HCT116 (cell line): Measurements from ENCODE around the gene RPL13A.

Source experiments
- CEBPB ChIP-seq: IDR thresholded peaks from 2 replicates; pipeline ENCODE4 v1.6.1; 2012; ENCODE audit warnings: low read depth
- EGR1 ChIP-seq: IDR thresholded peaks from 2 replicates; pipeline ENCODE4 v1.6.1; 2012; ENCODE audit warnings: low read depth
- EZH2 ChIP-seq: fragments of 200-600 bp; sonication (generic); IDR thresholded peaks from 2 replicates; pipeline ENCODE4 v1.6.1; 2017; ENCODE audit warnings: antibody characterized with exemption, mixed run types
- POLR2A ChIP-seq: IDR thresholded peaks from 2 replicates; pipeline ENCODE4 v1.7.0; 2011; ENCODE audit warnings: borderline replicate concordance; ENCODE audit not compliant: insufficient read depth, insufficient read length; ENCODE audit errors: extremely low read depth
- TF ChIP-seq, protein P1 (sequence below), 3 experiments: fragments of 200-600 bp in 1 of 3; sonication (generic) in 1 of 3; IDR thresholded peaks in 2 of 3; conservative IDR thresholded peaks in 1 of 3; 2 replicates each; pipeline ENCODE4 v1.5.1; 2012 to 2017; ENCODE audit warnings: low read depth in 2 of 3, low read length in 2 of 3, antibody characterized with exemption in 1 of 3, borderline replicate concordance in 1 of 3, control low read depth in 1 of 3, mild to moderate bottlenecking in 1 of 3, mixed read lengths in 1 of 3, mixed run types in 1 of 3, moderate library complexity in 1 of 3; ENCODE audit not compliant: insufficient read depth in 1 of 3

DNA sequence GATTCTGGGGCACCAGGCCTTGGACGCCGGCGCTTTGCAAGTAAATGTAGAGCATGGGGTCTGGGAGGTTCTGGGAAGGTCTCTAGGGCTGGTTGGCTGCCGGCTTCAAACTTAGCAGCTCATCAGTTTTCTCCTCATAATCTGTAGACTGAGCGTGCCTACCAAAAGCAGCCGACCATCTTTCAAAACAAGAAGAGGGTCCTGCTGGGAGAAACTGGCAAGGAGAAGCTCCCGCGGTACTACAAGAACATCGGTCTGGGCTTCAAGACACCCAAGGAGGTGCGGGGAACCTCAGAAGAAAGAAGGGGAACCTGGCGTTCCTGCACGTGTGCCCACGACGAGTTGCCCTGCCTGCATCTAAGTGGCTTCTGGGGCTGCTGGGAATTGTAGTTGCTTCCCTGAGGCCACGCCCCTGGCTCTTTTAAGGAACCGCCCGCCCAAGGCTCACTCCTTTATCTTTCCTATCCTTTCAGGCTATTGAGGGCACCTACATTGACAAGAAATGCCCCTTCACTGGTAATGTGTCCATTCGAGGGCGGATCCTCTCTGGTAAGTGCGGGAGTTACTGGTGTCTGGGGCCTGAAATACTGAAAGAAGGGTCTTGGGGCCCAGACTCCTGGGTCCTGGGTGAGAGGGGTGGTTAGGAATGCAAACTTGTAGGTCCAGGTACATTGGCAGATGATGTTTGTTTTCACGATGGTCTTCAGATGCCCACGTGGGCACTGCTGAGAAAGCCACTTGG is 9.8 kb downstream of the RPL13A start:
- TF ChIP-seq CEBPB: no peak
- TF ChIP-seq, protein P1, sequence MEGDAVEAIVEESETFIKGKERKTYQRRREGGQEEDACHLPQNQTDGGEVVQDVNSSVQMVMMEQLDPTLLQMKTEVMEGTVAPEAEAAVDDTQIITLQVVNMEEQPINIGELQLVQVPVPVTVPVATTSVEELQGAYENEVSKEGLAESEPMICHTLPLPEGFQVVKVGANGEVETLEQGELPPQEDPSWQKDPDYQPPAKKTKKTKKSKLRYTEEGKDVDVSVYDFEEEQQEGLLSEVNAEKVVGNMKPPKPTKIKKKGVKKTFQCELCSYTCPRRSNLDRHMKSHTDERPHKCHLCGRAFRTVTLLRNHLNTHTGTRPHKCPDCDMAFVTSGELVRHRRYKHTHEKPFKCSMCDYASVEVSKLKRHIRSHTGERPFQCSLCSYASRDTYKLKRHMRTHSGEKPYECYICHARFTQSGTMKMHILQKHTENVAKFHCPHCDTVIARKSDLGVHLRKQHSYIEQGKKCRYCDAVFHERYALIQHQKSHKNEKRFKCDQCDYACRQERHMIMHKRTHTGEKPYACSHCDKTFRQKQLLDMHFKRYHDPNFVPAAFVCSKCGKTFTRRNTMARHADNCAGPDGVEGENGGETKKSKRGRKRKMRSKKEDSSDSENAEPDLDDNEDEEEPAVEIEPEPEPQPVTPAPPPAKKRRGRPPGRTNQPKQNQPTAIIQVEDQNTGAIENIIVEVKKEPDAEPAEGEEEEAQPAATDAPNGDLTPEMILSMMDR (IDR thresholded peaks at IDR 0.05 in 2 of 3, conservative IDR thresholded peaks at IDR 0.05 in 1 of 3; ENCODE audit: borderline replicate concordance in 1 of 3, insufficient read depth in 1 of 3, low read depth in 2 of 3, low read length in 2 of 3): no peak
- no peak for TF ChIP-seq EGR1
- TF ChIP-seq EZH2: no peak
- no peak for TF ChIP-seq POLR2A
